ENCODE measurements around the gene RAD18. TPM values are rescaled to one million over a fixed set of nuclear protein-coding genes. Genes with fewer than 3 reads are reported as not detected.

Gene RAD18
- total RNA-seq, 1 experiment from 2014 or later, result 44.9 TPM

DNA sequence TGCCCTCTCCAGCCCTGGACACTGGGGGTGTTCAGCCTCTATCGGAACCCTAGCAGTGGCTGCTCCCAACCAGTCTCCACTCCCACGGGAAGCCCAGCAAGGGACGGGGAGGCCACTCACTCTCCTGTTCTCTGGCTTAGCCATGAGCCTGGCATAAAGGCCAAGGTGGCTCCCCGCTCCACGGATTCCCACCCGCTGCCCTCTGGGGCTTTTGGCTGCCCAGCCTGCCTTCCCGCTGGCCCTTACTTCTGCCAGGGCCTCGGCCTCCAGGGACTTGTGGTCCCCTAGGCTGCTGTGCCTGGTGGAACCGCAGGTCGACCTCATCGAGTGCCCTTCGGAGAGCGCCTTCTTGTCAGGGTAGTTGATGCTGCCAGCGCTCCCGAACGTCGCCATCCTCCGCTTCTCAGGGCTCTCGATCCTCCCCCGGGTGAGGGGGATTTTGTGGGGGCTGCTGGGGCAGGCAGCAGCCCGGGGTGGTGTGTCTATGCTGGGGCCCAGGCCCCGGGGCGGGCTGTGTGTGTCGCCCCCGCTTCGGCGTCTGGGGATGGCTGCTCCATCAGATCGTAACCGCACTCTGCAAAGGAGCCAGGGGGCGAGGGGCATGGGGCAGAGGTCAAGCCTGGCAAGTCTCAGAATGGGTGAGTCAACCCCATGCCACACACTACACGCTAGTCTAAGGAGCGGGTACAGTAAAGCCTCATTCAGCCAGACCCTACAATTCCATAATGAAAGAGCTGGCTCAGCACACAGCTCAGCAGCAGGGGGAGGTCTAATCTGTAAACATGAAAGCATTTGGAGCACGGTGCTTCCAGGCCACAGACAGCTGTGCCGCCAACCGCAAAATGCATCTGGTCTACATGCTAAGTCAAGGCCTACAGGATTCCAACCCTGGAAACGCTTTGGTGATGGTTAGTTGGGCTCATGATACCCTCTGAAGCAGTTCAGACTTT lies 27.3 kb upstream of the RAD18 start:
- Histone ChIP-seq H3K36me3 (no peaks in the 10 kb centered on the region), H3K9me3 (replicated peaks) (no peaks in the 10 kb centered on the region), H3K4me3 (peak overlapping the region; percentile 21), H3K4me1 (peaks cover 26% of the 10 kb centered on the region), H3K27me3 (no peaks in the 10 kb centered on the region), H3K27ac (no peak overlapping the region)
- DNase-seq, result peak; percentile 94 to 96

DNA sequence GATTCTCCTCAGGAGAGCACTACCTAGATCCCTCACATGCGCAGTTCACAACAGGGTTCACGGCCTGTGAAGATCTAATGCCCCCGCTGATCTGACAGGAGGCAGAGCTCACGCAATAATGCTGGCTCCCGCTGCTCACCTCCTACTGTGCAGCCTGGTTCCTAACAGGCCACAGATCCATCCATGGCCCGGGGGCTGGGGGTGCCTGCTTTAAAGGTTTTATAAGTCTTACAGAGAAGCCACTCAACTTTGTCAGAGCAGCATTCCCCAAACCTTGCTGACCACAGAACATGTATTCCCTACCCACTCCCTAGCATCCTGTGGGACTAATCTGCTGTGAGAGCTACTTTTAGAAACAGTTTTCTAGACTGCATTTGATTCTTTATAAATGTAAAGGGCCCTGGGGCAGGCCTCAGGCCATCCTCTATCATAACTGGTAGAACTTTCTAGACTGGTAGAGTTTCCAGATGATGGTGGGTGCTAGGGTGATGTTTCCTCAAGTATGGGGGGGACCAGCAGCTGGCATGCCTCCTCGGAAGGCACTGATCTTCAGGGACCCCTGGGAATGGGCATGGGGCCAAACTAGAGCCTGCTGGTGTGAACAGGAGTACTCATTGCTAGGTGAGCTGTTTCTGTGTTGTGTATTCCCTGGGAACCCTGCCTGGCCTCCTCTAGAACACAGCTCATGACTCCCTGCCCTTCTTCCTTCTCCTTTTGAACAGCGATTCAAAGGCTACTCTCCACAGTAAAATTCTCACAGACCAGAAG lies 25.7 kb upstream of the RAD18 start:
- Histone ChIP-seq H3K27ac (no peak overlapping the region), H3K4me1 (peaks cover 26% of the 10 kb centered on the region), H3K27me3 (no peaks in the 10 kb centered on the region), H3K9me3 (replicated peaks) (no peaks in the 10 kb centered on the region), H3K36me3 (no peaks in the 10 kb centered on the region), H3K4me3 (no peak overlapping the region)
- DNase-seq, result peak in 1 of 2 experiments; percentile 26

DNA sequence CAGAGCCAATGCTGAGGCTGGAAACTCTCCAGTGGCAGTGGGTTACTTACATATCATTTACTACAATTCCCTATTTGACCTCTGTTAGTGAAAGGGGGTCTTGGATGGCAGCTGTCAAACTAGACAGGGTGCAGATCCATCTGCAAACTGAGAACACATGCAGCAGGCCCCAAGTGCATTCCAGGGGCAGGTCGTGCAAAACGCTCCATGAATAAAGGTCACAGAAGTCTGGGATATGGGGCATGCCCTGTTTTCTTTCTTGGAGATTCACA lies 25.0 kb upstream of the RAD18 start:
- Histone ChIP-seq H3K27ac (no peak overlapping the region), H3K9me3 (replicated peaks) (no peaks in the 10 kb centered on the region), H3K36me3 (no peaks in the 10 kb centered on the region), H3K27me3 (no peaks in the 10 kb centered on the region), H3K4me3 (no peak overlapping the region), H3K4me1 (peaks cover 26% of the 10 kb centered on the region)
- DNase-seq, result no peak

DNA sequence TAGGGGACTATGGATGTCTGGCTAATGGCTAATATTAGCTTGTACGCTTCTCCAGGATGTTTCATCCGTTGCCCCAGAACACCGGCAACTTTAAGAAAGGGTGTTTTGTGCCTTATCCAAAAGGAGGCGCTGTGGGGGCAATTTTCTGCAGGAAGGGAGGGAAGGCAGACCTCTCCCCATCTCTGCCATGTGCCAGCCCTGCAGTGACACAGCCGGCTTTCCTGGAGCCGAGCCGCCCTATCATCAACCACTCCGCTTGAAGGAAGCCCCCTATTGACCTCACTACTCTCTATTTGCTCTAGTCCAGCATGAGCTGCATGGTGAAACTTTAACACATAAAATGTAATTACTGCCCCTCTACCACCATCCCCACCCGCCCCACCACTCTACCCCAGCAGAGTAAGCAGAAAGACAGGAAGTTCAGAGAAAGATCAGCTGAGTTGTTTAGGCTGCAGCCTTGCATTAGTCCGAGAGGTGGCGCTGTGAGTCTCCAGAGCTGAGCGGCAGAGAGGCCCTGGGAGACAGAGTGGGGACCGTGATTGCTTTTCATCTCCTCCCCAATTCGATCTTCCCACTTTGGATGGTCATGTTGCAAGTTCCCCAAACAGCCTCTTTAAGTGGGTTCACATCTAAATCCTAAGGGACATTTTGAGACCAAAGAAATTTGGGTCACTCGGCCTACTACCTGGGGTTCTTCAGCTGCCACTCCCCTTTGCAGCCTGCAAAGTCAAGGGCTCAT lies 24.5 kb upstream of the RAD18 start:
- DNase-seq, result peak; percentile 67 to 84
- no peak overlapping the region for H3K27ac ChIP-seq
- no peaks in the 10 kb centered on the region for H3K27me3 ChIP-seq
- no peak overlapping the region for H3K4me3 ChIP-seq
- no peaks in the 10 kb centered on the region for H3K36me3 ChIP-seq
- peaks cover 26% of the 10 kb centered on the region for H3K4me1 ChIP-seq
- H3K9me3 ChIP-seq (replicated peaks), result no peaks in the 10 kb centered on the region

DNA sequence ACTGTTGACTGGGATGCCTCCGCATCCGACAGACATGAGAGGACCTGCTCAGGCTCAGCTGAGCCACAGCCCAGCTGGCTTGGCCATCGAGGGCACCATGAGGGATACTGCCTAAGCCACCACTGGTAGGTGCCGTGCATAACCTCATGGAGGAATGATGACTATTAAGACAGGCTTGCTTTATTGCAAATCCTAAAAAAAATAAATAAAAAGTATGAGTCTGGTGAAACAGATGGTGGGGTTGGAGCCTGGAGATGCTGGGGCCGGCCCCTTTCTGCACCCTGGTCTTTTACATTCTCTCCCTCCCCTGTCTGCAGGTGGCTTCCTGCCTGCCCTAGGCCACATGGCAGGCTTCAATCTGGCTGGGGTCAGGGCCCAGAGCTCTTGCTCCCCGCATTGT lies 24.0 kb upstream of the RAD18 start:
- H3K4me3 ChIP-seq, result no peak overlapping the region
- H3K27me3 ChIP-seq, result no peaks in the 10 kb centered on the region; the same call in 1 of the 2 replicates
- DNase-seq, result no peak
- no peaks in the 10 kb centered on the region for H3K9me3 ChIP-seq (replicated peaks)
- no peaks in the 10 kb centered on the region for H3K36me3 ChIP-seq
- H3K27ac ChIP-seq, result no peak overlapping the region
- peaks cover 24% of the 10 kb centered on the region for H3K4me1 ChIP-seq

DNA sequence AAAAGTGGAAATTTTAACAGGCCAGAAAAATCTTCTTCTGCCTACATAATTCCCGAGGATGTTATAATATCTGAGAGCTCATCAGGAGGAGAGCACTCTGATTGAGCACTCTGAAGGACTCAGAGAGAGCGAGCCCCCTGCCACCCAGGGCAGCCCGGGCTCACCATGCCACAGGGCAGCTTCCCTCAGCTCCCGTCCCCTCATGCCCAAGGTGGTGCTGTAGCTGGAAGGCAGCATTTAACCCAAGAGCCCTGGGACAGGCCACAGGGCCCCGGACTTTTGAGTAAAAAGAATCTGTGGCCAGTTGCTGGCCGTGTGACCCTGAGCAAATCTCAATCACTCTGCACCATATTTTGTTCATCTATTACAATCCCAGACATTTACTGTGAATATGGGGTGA lies 23.5 kb upstream of the RAD18 start:
- H3K4me1 ChIP-seq, result peaks cover 19% of the 10 kb centered on the region
- peaks cover 3% of the 10 kb centered on the region for H3K27me3 ChIP-seq
- DNase-seq, result no peak

DNA sequence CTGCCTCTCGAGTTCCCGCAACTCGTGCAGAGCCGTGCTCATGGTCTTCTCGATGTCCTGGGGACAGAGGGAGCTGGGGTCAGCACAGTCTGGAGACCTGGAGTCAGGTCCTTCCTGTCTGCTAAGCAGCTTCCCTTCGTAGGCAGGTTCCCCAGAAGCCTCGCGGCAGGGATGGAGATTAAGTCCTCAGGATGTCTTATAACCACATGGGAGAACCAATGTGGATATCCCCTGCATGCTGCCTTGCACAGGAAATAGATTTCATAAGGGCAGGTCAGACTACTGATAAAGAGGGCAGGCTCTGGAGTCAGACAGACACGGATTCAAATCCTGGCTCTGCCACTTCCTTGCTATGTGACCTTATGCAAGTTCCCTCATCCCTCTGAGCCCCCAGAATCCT lies 22.6 kb upstream of the RAD18 start:
- Histone ChIP-seq H3K4me1 (peaks cover 12% of the 10 kb centered on the region), H3K9me3 (replicated peaks) (no peaks in the 10 kb centered on the region), H3K27ac (no peak overlapping the region), H3K27me3 (peaks cover 11% of the 10 kb centered on the region), H3K36me3 (no peaks in the 10 kb centered on the region), H3K4me3 (no peak overlapping the region)
- no peak for DNase-seq

More for the DNA sequence above, 23.5 kb upstream of the RAD18 start:
- H3K9me3 ChIP-seq (replicated peaks), result no peaks in the 10 kb centered on the region
- no peaks in the 10 kb centered on the region for H3K36me3 ChIP-seq
- no peak overlapping the region for H3K4me3 ChIP-seq
- no peak overlapping the region for H3K27ac ChIP-seq

DNA sequence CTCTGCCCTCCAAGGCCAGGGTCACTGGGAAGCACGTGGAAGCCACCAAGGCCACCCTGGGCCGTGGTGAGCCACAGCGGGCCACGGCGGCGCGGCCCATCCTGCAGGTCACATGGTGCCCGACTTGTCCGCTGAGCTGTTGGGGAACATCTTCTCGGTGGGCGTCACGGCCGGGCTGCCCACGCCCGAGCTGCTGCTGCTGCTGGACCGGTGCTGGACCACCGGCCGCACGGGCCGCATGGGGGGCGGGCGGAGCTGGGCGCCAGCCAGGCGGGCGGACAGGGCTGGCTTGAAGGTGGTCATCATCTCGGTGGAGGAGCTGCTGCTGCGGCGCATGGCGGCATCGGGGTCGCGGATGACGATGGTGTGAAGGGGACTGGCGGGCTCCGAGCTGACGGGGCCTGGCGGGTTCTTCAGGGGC lies 22.1 kb upstream of the RAD18 start:
- Histone ChIP-seq H3K4me3 (no peak overlapping the region), H3K9me3 (replicated peaks) (no peaks in the 10 kb centered on the region), H3K27ac (no peak overlapping the region), H3K36me3 (no peaks in the 10 kb centered on the region), H3K4me1 (peaks cover 9% of the 10 kb centered on the region), H3K27me3 (peaks cover 14% of the 10 kb centered on the region)
- no peak for DNase-seq

DNA sequence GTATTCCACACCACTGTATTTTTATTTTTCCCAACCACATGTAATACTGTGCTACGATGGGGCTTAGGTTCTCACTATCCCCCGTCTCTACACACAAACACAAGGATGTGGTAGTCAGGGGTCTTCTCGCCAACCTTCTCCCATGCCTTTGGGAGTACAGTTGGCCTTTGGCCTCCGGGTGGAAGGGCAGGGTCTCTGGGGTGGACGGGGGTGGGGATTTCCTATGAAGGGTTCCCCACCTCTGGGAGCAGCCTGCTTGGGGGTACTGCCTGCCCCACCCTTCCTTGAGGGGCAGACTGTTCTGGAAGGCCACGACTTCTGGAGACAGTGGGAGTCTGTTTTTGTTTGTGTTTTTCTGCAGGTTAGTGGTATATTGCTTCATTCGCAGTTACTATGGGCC lies 21.3 kb upstream of the RAD18 start:
- Histone ChIP-seq H3K27ac (no peak overlapping the region), H3K36me3 (no peaks in the 10 kb centered on the region), H3K9me3 (replicated peaks) (no peaks in the 10 kb centered on the region; the same call in 1 of the 2 replicates), H3K4me1 (peaks cover 6% of the 10 kb centered on the region; the same call in 1 of the 2 replicates), H3K27me3 (peaks cover 17% of the 10 kb centered on the region), H3K4me3 (no peak overlapping the region)
- DNase-seq, result no peak

DNA sequence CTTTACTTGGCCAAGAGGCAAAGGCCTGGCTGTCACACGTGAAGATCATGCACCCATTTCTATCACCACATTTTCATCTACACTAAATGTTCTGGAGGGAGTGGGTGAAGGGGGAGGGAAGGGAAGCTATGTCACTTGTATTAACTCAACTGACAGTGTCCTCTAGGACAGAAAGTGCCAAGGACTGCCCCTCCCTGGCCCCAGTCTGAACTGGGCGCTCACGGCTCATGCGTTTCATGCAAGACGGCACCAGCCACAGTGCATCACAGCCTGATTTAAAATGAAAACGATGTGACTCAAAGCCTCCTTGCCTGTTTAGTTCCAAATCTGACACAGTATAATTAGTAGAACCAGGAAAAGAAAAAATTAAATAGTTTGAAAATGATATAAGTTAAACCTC lies 20.8 kb upstream of the RAD18 start:
- peaks cover 4% of the 10 kb centered on the region; the same call in 1 of the 2 replicates for H3K4me1 ChIP-seq
- no peak overlapping the region for H3K4me3 ChIP-seq
- no peak overlapping the region for H3K27ac ChIP-seq
- peaks cover 17% of the 10 kb centered on the region for H3K27me3 ChIP-seq
- H3K9me3 ChIP-seq (replicated peaks), result no peaks in the 10 kb centered on the region; the same call in 1 of the 2 replicates
- DNase-seq, result no peak
- H3K36me3 ChIP-seq, result no peaks in the 10 kb centered on the region

DNA sequence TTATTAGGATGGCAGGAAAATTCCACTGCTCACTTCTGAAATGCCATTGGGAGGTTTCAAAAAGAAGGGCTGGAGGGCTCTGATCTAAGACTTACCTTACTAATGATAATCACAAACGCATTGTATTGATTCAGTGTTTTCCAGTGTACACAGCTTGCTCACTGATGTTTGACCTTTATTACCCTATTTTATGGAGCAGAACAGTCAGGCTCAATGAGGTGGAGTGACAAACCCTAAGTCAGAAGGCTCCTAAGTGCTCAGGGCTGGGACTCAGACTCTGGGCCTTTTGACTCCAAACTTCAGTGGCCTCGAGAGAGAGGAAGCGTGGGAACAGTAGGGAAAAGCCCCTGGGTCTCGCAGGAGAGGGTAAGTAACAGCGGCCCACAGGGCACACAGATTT lies 20.3 kb upstream of the RAD18 start:
- Histone ChIP-seq H3K36me3 (no peaks in the 10 kb centered on the region), H3K4me1 (no peaks in the 10 kb centered on the region), H3K27ac (no peak overlapping the region), H3K9me3 (replicated peaks) (no peaks in the 10 kb centered on the region; the same call in 1 of the 2 replicates), H3K4me3 (no peak overlapping the region), H3K27me3 (peaks cover 17% of the 10 kb centered on the region)
- no peak for DNase-seq

DNA sequence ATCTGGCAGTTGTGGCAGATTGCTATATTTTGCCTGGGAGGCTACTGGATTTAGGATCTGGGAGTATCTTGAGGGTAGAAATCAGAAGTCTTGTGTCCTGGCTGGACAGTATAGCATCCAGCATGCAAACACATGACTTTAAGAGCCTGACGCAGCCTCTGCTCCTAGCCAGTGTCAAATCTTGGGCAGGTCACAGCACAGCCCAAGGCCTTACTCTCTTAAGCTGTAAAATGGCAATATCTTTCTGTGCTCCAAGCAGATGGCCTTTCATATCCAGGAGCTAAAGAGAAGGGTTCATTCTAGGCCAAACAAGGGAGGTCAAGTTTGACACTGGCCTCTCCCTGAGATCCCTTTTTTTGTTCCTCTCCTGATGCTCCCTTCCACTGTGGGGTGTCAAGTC lies 19.8 kb upstream of the RAD18 start:
- peaks cover 17% of the 10 kb centered on the region for H3K27me3 ChIP-seq
- no peak for DNase-seq

DNA sequence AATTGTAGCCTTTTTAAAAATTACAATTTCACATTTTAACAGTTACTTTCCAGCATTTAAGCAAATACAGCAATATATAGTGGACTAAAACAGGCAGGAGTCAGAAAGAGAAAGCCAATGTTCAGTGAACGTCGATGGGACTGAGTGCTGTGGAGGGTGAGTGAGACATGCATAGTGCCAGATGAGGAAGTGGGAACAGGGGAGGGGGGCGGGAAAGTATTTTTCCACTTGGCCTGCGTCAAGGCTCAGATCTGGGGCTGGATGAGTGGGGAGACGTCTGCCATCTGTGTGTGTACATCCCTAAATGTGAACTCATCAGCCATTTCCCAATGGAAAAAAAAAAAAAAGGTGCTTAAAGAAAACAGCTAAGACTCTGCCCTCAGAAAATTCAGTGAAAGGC lies 19.2 kb upstream of the RAD18 start:
- no peak overlapping the region for H3K27ac ChIP-seq
- H3K4me3 ChIP-seq, result no peak overlapping the region
- no peak for DNase-seq
- no peaks in the 10 kb centered on the region; the same call in 1 of the 2 replicates for H3K9me3 ChIP-seq (replicated peaks)
- H3K27me3 ChIP-seq, result peaks cover 17% of the 10 kb centered on the region
- no peaks in the 10 kb centered on the region for H3K4me1 ChIP-seq
- no peaks in the 10 kb centered on the region for H3K36me3 ChIP-seq

More for the DNA sequence above, 19.8 kb upstream of the RAD18 start:
- Histone ChIP-seq H3K4me3 (no peak overlapping the region), H3K27ac (no peak overlapping the region), H3K4me1 (no peaks in the 10 kb centered on the region), H3K36me3 (no peaks in the 10 kb centered on the region), H3K9me3 (replicated peaks) (no peaks in the 10 kb centered on the region; the same call in 1 of the 2 replicates)

DNA sequence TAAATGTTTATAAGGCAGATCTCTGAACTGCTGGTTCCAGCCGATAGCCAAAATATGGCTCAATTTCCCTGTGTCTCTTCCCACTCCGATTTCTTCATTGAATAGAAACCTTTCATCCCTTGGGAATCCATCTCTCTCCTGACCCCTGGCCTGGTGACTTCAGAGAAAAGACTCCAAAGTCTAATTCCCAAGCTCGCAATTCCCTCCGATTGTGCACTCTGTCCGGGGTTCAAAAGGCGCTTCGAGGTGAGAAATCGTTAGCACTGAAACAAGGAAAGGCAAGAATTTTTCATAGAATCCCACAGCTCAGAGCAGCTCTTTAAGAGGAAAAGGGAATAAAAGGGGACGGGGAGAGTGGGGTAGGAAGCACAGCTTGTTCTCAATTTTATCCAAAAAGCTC lies 18.4 kb upstream of the RAD18 start:
- H3K4me3 ChIP-seq, result no peak overlapping the region
- no peak for DNase-seq
- H3K4me1 ChIP-seq, result no peaks in the 10 kb centered on the region
- no peaks in the 10 kb centered on the region; the same call in 1 of the 2 replicates for H3K9me3 ChIP-seq (replicated peaks)
- H3K27me3 ChIP-seq, result peaks cover 17% of the 10 kb centered on the region
- H3K27ac ChIP-seq, result no peak overlapping the region
- H3K36me3 ChIP-seq, result no peaks in the 10 kb centered on the region

DNA sequence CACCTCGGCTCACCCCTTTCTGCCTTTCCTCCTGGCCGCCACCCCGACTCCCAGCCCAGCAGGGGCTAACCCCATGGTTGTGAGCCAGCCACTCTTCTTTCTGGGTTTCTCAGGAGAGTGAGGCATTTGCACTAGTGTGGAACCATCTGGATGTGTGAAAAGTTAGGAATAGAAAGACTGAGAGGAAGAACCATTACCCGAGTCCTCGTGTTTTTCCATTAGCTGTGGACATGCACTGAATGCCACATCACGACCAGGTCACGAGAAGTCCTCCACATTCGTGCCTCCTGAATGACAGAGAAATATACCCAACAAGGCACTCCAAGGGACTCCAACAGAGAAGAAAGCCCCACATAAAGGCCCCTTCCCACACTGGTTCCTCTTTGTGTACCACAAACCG lies 18.0 kb upstream of the RAD18 start:
- no peaks in the 10 kb centered on the region for H3K4me1 ChIP-seq
- no peak for DNase-seq
- H3K27me3 ChIP-seq, result peaks cover 17% of the 10 kb centered on the region
- H3K4me3 ChIP-seq, result no peak overlapping the region
- H3K9me3 ChIP-seq (replicated peaks), result no peaks in the 10 kb centered on the region; the same call in 1 of the 2 replicates
- no peaks in the 10 kb centered on the region for H3K36me3 ChIP-seq
- no peak overlapping the region for H3K27ac ChIP-seq
